ENCODE data around the gene CCDC63. TPM values are rescaled to one million over a fixed set of nuclear protein-coding genes. Genes with fewer than 3 reads are reported as not detected.
A peak's percentile ranks its signal among the peaks of the same experiment; 100 is the strongest.

The CCDC63 gene
- total RNA-seq = not detected
- long read RNA-seq = 0 reads

DNA sequence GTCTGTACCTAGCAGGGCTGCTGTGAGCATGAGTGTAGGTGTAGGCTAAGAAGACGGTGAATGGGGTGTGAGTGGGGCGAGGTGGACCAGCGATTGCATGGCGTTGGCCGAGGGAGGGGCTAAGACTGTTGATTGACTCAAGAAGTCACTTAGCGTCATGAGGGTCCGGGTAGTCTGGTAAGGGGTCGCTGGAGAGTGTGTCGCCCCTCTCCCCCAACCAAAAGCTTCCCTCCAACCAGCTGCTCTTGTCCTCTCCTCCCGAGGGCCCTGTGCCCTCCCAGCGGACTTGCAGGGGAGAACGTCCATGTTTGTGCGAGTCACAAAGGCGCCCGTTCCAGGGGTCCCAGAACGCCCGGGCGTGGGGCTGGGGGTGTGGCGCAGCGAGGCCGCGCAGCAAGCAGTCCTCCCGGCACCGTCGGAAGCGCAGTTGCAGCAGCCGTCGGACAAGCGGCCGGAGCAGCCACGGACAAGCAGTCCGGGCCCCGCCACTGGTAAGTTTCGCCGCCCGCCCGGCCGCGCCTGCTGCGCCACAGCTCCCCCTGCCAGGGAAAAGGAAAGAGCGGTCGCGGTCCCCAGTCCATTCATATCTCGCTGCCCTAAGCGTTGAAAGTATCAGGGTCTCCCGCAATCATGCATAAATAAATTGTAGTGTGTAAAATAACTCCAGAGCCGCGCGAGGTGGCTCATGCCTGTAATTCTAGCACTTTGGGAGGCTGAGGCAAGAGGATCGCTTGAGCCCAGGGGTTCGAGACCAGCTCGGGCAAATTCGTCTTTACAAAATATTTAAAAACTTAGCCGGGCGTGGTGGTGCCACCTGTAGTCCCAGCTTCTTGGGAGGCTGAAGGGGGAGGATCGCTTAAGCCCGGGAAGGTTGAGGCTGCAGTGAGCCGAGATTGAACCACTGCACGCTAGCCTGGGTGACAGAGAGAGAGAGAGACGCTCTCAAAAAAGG lies at the start of gene CCDC63:
CCDC63 (plus strand) TSS at position 373 of the 952 bp plus-strand sequence. CDS start 5,968 bp downstream, outside the sequence.
- intact Hi-C loops (cut with DNase I) = loop anchor here (5.0 kb wide), 1 partner anchor 40 kb away; no protein-coding TSS in a partner anchor
- DNase-seq (ENCODE audit: missing footprints) (peak; percentile 77), ATAC-seq (peak; percentile 35)

GRCh38 chr12:110798461-110798860 lies 48.3 kb upstream of the CCDC63 start:
- DNase-seq (ENCODE audit: missing footprints) = no peak
- intact Hi-C loops (cut with DNase I) = no loop called here
- no peak for ATAC-seq

DNA sequence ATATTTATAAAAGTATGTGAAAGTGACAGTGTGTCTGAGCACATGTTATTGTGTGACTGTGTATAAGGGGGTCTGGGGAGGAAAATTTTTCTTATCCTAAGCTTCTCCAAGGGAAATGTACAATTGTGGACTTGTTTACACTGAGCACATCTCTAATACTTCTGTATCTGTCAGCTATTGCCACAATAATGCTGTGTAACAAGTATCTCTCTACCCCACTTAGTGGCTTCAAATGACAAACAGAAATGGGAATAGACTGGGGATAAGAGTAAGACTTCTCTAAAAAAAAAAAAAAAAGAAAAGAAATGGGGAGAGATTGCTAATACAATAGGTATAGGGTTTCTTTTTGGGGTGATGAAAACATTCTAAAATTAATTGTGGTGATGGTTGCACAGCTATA lies 44.3 kb upstream of the CCDC63 start:
- no peak for DNase-seq (ENCODE audit: missing footprints)
- intact Hi-C loops (cut with DNase I) = no loop called here
- ATAC-seq = no peak

GRCh38 chr12:110804406-110804805 lies 42.4 kb upstream of the CCDC63 start:
- DNase-seq (ENCODE audit: missing footprints) (no peak), ATAC-seq (no peak)
- intact Hi-C loops (cut with DNase I) = no loop called here

DNA sequence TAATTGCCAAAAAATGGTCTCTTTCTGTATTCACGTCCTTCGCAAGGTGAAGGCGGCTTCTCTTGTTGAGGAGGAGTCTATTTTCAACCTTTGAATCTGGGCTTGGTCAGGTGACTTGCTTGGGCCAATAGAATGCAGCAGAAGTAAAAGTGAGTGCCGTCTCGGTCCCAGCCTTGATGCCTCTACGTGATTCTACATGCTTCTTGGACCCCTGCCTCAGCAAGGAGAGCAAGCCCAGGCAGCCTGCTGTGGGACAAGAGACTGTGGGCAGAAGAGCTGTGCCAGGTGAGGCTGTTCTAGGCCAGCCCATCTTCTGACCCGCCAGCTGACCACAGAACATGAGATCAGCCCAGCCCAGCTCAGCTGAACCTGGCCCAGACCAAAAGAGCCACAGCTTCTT lies 39.1 kb upstream of the CCDC63 start:
- ATAC-seq (no peak), DNase-seq (ENCODE audit: missing footprints) (no peak)
- intact Hi-C loops (cut with DNase I) = no loop called here

DNA sequence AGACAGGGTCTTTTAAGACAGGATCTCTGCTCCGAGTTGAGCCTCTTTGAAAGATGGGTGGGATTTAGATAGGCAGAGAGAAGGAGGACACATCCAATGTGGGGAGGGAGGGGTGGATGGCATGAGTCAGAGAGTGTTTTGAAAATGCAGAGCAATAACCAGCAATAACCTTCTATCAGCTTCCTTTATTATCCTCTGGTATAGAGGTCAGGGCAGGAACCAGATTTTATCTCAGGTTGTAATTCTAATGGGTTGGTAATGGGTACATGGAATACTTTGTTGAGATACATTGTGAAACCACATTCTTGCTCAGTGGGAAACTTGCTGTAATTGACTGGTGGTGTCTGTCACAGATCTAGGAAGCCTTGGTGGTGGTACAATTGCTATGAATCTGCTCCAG lies 37.6 kb upstream of the CCDC63 start:
- intact Hi-C loops (cut with DNase I) = no loop called here
- DNase-seq (ENCODE audit: missing footprints) (no peak), ATAC-seq (no peak)

DNA sequence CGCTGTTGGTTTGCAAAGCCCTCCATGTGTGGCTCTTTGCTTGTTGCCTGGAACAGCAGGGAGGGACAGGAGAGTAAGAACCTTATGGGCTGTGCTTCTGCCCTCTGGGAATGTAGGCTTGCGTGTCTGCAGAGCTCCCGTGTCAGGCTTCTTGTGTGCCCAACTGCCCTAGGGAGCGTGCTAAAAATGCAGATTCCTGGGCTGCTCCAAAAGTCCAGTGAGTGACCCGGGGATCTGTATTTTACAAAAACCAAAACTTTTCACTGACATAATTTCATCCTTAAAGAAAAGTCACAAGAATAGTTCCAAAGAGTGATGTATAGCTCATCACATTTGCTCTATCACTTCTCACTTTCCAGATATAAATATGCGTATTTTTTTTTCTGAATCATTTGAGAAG lies 34.8 kb upstream of the CCDC63 start:
- DNase-seq (ENCODE audit: missing footprints) (no peak), ATAC-seq (no peak)
- intact Hi-C loops (cut with DNase I) = no loop called here

DNA sequence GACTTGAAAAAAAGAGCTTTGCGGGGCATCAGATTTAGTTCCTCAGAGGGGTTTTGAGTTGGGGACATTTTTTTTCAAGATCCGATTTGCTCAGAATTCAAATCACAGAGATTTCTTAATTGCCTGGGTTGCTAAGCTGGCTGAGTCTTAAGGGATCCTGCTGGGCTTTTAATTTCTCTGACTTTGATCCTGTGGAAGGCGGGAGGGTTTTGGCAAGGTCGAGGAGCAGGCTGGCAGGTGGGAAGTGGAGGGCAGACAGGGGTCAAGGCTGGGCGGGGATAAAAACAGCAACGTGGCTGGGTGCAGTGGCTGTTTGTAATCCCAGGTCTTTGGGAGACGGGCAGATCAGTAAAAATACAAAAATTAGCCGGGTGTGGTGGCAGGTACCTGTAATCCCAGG lies 33.5 kb upstream of the CCDC63 start:
- intact Hi-C loops (cut with DNase I) = no loop called here
- DNase-seq (ENCODE audit: missing footprints) (no peak), ATAC-seq (no peak)

GRCh38 chr12:110813756-110814155 lies 33.0 kb upstream of the CCDC63 start:
- intact Hi-C loops (cut with DNase I) = no loop called here
- DNase-seq (ENCODE audit: missing footprints) (no peak), ATAC-seq (no peak)

DNA sequence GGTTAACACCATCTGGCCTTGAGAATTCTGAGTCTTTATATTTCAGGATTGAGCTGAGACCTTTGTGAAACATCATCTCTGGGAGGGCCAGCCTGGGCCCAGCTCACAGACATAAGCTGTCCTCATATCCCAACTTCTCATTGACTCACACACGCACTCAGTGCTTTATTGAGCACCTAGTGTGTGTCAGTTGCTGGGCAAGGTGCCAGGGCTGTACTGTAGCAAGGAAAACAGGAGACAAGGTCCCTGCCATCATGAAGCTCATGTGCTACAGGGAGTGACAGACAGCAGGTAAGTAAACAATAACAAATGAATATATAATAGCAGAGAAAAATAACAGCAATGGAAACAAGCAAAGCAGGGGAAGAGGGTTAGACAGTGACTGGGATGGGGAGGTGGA lies 30.5 kb upstream of the CCDC63 start:
- intact Hi-C loops (cut with DNase I) = no loop called here
- ATAC-seq (no peak), DNase-seq (ENCODE audit: missing footprints) (no peak)

- no peak for ATAC-seq
- intact Hi-C loops (cut with DNase I) = no loop called here
Observed at GRCh38 chr12:110816779-110817178, 30.0 kb upstream of the CCDC63 start.

DNA sequence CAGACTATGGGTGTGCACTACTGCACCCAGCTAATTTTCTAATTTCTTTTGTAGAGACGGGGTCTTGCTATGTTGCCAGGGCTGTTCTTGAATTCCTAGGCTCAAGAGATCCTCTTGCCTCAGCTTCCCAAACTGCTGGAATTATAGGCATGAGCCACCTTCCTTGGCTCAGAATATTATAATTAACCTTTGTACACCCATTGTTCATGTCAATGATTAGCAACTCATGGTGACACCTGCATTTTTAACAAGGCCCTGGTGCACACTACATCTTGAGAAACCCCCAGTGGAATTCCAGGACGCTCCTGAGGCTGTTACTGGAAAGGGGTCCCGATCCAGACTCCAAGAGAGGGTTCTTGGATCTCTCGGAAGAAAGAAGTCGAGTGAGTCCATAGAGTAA lies 28.3 kb upstream of the CCDC63 start:
- DNase-seq (ENCODE audit: missing footprints) = no peak
- intact Hi-C loops (cut with DNase I) = no loop called here
- no peak for ATAC-seq

More at GRCh38 chr12:110816779-110817178, 30.0 kb upstream of the CCDC63 start:
- no peak for DNase-seq (ENCODE audit: missing footprints)

- no peak for DNase-seq (ENCODE audit: missing footprints)
- no peak for ATAC-seq
- intact Hi-C loops (cut with DNase I) = no loop called here
Observed at GRCh38 chr12:110819150-110819549, 27.6 kb upstream of the CCDC63 start.

GRCh38 chr12:110819646-110820045 lies 27.1 kb upstream of the CCDC63 start:
- ATAC-seq (no peak), DNase-seq (ENCODE audit: missing footprints) (no peak)
- intact Hi-C loops (cut with DNase I) = no loop called here

GRCh38 chr12:110821917-110822316 lies 24.9 kb upstream of the CCDC63 start:
- no peak for ATAC-seq
- intact Hi-C loops (cut with DNase I) = no loop called here
- no peak for DNase-seq (ENCODE audit: missing footprints)

GRCh38 chr12:110822821-110823415 lies 23.9 kb upstream of the CCDC63 start:
- intact Hi-C loops (cut with DNase I) = no loop called here
- DNase-seq (ENCODE audit: missing footprints) = no peak
- ATAC-seq = no peak

GRCh38 chr12:110824342-110824741 lies 22.4 kb upstream of the CCDC63 start:
- intact Hi-C loops (cut with DNase I) = no loop called here
- ATAC-seq (no peak), DNase-seq (ENCODE audit: missing footprints) (no peak)

DNA sequence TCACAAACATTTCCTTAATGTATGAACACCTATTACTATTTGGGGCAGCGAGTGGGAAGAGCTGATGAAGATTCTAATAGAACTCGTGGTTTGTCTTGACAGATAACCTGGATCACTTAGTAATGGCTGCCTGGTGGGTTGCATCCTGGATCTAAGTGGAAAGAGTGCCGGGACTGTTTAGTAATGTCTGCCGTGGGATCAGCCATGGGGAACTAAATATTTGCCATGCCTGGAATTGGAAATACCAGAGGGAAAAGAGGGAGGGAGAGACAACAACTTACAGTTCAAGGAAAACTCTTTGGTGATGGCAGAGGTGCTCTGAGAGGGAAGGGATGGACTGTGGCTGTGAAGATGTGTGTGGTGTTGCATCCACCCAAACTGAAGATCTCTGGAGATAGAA lies 21.3 kb upstream of the CCDC63 start:
- no peak for ATAC-seq

DNA sequence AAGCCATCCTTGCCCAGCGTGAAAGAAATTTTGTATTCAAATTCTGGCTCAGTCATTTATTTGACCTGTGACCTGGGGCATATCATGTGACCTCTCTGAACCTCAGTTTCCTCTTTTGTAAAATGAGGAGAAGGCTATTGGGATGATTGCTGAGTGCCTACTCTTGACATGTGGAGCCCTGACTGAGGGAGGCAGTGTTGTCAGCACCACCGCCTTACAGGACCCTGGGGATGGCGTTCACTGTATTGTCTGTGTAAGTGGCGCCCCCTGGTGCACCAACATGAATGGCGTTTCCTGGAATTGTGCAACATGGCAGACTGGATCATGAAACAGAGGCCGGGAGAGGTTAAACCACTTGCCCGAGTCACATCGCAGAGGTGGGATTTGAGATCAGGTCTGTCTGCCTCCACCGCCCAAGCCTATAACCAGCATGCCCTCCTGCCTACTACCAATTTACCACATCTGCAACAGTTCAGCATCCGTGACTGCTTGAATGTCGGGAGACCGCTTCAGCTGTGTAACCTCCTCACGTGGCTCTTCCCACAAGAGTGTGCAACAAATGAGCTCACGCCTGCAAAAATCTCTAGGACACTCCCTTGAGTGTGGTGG lies 20.1 kb upstream of the CCDC63 start:
- intact Hi-C loops (cut with DNase I) = loop anchor here (2.0 to 5.0 kb wide), 6 partner anchors 61 to 374 kb away; partner anchors contain the start of genes ARPC3, FAM216A, GPN3 and PPP1CC
- DNase-seq (ENCODE audit: missing footprints) = peak; percentile 92
- peak; percentile 94 for ATAC-seq

More for the DNA sequence above, 21.3 kb upstream of the CCDC63 start:
- intact Hi-C loops (cut with DNase I) = loop anchor here (5.0 kb wide), 5 partner anchors 62 to 373 kb away; partner anchors contain the start of genes ARPC3 and PPP1CC
- no peak for DNase-seq (ENCODE audit: missing footprints)
